GM21529 (cell line): Measurements from ENCODE around the gene PLA2G4E.

Source experiments
- ATAC-seq: cut with Tn5 transposase; IDR thresholded peaks from one replicate; pipeline ENCODE4 v1.9.1; 2021; ENCODE audit not compliant: unreplicated experiment

Gene PLA2G4E

DNA sequence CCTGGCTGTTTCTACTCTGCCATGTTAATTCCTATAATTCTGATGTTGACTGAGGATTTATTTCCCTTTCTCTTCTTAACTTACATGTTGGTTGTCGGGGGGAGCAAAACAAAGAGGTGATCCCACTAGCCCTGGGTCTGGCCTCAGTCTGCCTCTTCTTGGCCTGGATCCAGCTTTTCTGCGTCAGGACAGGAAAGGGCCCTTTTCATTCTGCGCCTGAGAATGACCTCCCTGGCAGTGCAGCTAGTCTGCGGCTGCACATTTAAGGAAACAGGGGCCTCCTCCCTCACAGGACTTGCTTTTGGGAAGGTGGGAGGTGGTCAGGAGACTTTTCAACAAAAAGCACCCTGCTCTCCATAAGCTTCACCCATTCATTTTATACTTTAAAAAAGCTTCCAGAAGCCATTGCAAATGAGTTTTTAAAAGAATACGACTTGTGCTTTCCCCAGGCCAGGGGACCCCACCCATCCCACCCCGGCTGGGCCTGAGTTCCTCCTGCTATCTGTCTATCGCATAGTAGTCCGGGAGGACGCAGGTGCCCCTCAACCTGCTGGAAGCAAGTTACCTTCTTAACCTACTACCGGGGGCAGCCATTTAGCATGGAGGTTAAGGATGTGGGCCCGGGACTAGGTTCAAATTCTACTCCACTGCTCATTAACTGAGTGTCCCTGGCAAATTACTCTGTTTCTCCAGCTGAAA, 27.2 kb downstream of the PLA2G4E start:
- no peak for ATAC-seq

DNA sequence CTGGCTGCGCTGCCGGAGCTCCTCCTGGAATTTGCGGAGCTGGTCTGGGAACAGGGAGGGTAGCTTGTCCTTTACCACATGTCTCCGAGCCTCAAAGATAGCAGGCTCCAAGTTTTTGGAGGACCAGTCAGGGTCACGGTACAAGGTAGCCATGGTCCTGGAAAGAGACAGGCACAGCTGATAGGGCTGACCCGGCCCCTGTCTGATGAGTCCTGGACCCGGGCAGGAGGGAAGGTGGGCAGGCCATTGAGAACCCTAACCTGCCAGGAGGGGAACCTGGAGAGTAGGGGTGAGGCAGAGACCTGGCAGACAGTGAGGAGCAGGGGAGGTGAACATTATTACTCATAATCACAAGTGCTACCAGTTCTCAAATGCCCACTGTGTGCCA, 28.0 kb downstream of the PLA2G4E start:
- ATAC-seq, result no peak

DNA sequence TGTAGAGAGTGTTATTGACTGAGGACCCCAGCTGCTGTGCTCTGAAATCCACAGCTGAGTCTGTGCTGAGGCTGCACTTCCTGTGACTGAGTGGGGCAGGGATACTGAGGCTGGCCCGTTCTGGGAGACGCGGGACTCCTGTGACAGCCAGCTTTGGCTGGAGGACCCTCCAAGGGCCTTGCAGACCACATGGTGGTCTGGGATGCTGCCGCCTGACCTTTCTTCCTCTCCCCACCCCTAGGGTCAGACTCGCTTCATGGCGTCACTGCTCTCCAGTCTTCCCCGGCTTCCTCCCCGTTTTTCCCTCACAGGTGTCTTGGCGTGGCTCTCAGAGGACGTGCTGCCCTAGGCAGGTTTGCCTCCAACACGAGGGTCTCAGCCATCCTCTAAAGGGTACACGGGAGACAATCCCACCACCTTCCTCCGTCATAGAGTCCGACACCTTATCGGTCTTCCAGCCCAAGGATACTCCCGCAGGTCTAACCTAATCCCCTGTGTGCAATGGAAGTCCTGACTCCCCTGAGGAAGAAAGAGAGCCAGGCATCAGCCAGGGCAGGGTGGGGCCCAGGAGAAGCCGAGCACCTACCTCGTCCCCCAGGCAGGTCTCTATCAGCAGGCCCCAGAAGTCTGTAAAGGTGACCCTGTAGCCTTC, 28.6 kb downstream of the PLA2G4E start:
- ATAC-seq, result no peak

DNA sequence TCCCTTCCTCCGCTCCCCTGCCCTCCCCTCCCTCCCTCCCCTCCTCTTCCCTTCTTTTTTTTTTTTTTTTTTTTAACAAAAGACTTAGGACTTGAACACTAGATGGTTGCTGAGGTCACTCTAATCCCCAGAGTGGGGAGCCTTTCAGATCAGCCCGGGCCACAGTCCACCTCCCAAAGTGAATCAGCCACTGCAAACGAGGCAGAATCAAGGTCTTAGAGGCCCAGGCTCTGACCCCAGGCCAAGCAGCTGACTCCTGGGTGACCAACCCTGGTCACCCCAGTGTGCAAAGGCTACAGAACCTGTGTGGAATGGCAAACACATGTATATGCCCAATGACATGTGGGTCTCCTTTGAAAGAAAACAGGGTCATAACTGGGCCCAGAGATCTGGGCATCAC, 30.2 kb downstream of the PLA2G4E start:
- ATAC-seq, result no peak

DNA sequence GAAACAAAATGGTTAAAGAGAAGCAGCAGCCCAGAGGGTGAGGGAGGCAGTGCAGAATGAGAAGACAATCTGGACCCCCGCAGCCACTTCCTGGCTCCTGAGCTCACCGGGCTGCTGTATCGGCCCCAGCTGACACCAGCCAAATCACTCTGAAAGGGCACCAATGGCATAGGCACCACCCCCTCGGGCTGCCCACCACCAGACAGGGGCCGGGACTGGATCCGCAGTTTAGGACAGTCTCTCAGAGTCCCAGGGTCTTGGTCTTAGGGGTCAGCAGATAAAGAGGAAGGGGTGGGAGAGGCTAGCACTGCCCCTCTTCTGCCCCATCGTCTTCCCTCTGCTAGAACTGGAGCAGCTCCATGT, 30.6 kb downstream of the PLA2G4E start:
- ATAC-seq, result no peak

DNA sequence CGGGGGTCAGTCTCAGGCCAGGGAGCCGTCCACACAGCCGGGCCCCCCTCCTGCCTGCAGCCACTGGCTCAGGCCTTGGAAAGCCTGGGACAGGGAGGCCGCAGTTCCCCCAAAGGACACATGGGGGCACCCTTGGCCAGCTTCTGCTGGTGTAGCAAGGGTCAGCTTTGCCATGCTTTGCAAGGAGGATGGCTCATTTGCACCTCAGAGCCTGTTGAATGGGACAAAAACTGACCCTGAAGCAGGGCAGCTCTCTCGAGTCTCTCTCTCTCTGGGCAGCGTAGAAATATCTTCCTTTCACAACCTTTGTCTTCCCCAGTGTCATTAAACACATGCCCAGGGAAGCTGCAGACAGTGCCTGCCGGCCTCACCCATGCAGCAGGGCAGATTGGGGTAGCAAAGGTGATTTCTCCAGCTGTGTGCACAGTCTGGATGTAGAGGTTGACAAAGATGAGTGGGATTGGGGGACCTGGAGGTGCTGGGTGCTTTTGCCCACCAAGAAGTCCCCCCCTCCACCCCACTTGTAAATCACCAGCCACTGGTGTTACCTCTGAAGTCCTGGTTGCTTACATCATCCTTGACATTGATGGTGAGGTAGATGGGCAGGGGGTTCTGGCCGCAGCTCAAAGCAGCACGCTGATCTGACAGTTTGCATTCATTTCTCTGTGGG, 31.1 kb downstream of the PLA2G4E start:
- peak; percentile 63 for ATAC-seq

DNA sequence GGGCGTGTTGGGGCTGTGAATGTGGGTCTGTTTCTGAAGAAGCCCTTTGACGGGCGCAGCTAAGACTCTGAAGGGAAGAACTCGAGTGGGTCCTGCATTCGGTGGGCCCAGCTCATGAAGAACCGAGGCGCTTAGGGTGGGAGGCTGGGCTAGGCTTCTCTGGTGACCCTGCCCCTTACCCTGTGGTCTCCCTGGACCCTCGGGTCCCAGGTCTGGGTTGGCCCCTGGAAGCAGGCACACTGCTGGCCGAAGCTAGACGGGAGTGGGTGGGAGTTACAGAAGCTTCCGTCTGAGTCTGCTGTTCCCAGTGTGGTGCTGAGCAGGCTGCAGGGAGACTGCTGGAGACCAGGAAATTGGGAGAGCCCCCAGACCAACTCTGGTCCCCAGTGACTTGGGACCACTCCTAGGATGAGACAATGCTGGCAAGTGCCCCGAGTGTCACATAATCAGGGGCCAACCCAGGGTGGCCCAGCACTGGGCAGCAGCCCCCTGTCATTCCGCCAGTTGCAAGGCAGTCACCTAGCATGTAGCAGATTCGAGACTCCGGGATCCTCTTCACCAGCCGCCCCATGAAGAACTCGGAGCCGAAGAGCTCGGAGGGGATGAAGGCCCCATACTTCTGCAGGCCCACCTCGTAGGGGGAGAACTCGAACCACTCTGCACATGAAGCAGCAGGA, 31.8 kb downstream of the PLA2G4E start:
- no peak for ATAC-seq

DNA sequence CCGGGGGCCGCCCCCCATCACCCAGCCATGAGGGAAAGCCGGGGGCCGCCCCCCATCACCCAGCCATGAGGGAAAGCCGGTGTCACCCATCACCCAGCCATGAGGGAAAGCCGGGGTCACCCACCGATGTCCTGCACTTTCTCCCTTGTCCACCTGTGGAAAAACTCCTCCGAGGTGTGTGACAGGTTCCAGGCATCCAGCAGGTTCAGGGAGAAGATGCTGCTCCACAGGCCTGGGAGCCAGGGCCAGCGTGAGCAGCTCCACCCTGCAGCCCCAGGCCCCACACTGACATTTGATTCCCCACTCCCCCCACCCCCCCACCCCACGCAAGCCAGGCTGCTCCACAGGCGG, 32.9 kb downstream of the PLA2G4E start:
- no peak for ATAC-seq

- no peak for ATAC-seq
These were observed 33.5 kb downstream of the PLA2G4E start for GRCh38 chr15:41987246-41987924.

DNA sequence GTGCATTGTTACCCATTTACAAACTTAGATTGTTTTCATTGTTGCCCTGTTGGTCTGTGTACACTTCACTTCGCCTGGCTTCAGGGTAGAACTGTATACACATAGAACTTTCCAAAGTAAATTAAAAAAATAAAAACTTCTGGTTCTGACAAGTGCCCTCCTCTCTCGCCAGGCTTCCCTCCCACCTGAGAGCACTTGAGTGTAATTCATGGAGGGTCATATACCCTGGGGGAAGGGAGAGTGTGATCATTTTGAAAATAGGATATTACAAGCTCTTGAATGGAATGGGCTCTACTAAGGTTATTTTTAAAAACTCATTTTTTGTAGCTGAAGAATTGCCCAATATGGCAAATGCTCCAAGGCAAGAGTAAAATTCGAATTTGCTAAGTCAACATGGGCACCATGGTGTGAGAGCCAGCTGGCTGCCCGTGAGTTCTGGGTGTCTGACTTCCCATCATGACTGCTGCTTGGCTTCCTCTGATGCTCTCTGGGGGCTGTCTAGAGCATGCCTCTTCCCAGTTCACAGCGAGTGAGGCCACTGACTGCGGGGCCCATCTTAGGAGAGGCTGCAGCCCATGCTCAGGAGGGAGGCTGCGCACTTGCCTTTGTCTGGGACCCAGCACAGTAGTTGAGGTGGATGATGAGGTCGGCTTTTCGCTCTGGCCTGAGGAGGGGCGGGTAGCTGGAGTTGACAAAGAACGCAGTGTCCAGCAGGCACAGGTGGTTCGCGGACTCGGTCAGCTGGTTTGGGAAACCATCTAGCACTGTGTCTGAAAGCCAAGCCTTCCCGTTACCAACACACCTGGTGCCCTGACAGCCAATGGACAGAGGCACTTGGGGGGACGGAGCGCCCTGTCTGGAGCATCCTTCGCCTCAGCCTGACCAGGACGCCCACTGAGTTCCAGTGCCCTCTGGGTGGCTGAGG, 35.3 kb downstream of the PLA2G4E start:
- no peak for ATAC-seq

DNA sequence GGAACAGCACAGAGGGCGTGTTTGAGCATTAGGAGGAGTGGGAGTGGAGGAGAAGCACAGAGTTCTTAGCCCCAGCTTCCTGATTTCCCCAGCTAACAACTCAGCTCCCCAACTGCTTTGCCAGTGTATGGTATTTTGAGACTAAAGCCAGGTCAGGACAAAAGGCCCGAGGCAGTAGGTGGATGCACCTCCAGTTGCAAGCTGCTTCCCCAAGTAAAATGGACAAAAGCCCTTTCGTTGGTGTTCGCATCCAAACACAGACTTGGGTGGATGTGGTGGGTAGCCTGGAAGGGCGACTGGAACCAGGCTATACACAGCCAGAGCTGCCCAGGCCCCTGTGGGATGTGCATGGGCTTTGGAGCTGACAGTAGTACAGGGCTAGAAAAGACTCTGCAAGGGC, 36.2 kb downstream of the PLA2G4E start:
- ATAC-seq, result no peak

DNA sequence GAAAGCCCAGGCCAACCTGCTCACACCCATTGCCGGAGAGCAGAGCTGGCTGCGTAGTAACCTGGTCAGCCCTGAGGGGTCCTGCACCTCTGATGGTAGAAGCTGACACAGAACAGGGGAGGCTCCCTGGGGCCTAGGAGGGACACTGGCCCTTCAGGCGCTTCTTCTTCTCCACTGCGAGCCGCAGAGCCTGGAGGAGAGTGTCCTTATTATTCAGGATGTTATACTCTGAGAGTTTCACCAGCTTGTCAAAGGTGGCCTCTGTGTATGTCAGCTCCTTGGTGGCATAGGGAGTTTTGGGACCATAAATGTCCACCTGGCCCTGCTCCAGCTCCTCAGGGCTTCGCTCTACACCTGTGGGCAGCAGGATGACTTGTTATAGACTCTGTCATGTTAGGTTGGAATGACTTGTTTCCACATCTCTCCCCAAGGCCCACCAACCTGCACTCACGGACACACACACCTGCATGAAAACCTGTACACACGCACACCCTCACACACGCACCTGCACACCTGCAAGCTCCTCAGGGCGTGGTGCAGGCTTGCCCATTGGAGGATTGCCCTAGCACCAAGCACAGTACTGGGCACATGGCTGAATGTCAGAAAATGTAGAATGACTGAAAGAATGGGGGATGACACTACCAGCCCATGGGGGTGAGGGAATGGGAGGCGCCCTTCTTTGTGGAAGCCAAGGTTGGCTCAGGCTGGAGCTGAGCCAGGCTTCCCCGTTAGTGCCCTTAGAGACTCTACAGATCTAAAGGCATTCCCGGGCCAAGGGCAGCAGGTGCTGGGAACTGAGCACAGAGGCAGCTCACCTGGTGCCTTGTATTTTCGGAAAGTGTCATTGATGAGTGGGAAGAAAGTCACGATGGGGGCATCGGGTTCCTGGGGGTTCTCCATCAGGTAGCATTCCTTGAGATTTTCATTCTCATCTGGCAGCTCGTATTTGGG, 36.9 kb downstream of the PLA2G4E start:
- ATAC-seq, result no peak

GRCh38 chr15:41983221-41983620, 37.6 kb downstream of the PLA2G4E start:
- no peak for ATAC-seq

- no peak for ATAC-seq
These were observed 38.5 kb downstream of the PLA2G4E start for GRCh38 chr15:41982133-41982930.

GRCh38 chr15:41981371-41982132, 39.3 kb downstream of the PLA2G4E start:
- ATAC-seq, result no peak

DNA sequence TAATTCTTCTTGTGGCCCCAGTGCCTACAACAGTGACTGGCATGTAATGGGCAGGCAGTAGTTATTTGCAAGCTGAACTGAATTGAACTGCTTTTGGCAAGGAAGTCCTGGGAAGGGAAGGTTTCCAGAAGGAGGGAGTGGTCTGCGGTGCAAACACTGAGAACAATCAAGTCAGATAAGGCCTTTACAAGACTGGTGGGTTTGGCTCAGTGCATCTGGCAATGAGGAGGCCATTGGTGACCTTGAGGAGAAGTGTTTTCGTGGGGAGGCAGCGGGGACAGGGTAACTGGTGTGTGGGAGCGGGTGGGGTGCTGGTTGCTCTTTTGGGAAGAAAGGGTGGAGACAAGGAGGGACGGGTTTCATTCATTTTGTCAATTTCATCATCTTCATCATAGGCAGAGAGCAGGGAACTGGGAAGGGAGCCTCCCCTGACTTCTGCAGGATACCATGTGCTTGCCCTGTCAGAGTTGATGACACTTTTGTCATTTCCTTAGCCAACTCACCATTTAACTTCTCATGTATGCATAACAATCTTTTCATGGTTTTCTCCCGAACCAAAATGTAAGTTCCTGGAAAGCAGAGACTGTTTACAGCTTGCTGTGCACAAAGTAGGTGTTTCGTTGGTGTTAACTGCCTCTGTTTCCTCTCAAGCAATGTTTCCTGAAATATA, 40.1 kb downstream of the PLA2G4E start:
- ATAC-seq, result no peak
